ENCODE measurements around the gene TCF7L1.
A peak's percentile ranks its signal among the peaks of the same experiment; 100 is the strongest.

Gene TCF7L1

GRCh38 chr2:85215448-85216401, 82.5 kb downstream of the TCF7L1 start:
- H3K27ac ChIP-seq (ENCODE audit: insufficient read depth, low read depth, low read length, poor library complexity, severe bottlenecking) = peak overlapping the region; percentile 92
- H3K9me3 ChIP-seq (ENCODE audit: control insufficient read depth, low read length) = no peaks in the 10 kb centered on the region
- no peak overlapping the region for H3K4me3 ChIP-seq (ENCODE audit: insufficient read depth, low read depth, low read length)
- H3K27me3 ChIP-seq (ENCODE audit: control insufficient read depth, insufficient read depth, low read length, poor library complexity, severe bottlenecking) = no peaks in the 10 kb centered on the region
- H3K4me1 ChIP-seq (ENCODE audit: control insufficient read depth, insufficient read depth, low read length) = peaks cover 34% of the 10 kb centered on the region
- H3K36me3 ChIP-seq (ENCODE audit: control insufficient read depth, insufficient read depth, low read length) = no peaks in the 10 kb centered on the region
- WGBS, 2 experiments = 42 to 45% methylated on average over 16 to 18 of the region's 18 CpGs

GRCh38 chr2:85216927-85217326, 83.7 kb downstream of the TCF7L1 start:
- Histone ChIP-seq H3K4me3 (ENCODE audit: insufficient read depth, low read depth, low read length) (no peak overlapping the region), H3K9me3 (ENCODE audit: control insufficient read depth, low read length) (no peaks in the 10 kb centered on the region), H3K27ac (ENCODE audit: insufficient read depth, low read depth, low read length, poor library complexity, severe bottlenecking) (no peak overlapping the region), H3K4me1 (ENCODE audit: control insufficient read depth, insufficient read depth, low read length) (peaks cover 31% of the 10 kb centered on the region), H3K36me3 (ENCODE audit: control insufficient read depth, insufficient read depth, low read length) (no peaks in the 10 kb centered on the region), H3K27me3 (ENCODE audit: control insufficient read depth, insufficient read depth, low read length, poor library complexity, severe bottlenecking) (no peaks in the 10 kb centered on the region)
- WGBS, 2 experiments = 85 to 92% methylated on average over 4 of the region's 4 CpGs

GRCh38 chr2:85221067-85221691, 88.0 kb downstream of the TCF7L1 start:
- H3K27me3 ChIP-seq (ENCODE audit: control insufficient read depth, insufficient read depth, low read length, poor library complexity, severe bottlenecking) = no peaks in the 10 kb centered on the region
- H3K27ac ChIP-seq (ENCODE audit: insufficient read depth, low read depth, low read length, poor library complexity, severe bottlenecking) = no peak overlapping the region
- 90 to 93% methylated on average over 6 to 8 of the region's 8 CpGs for WGBS, 2 experiments
- H3K36me3 ChIP-seq (ENCODE audit: control insufficient read depth, insufficient read depth, low read length) = no peaks in the 10 kb centered on the region
- H3K9me3 ChIP-seq (ENCODE audit: control insufficient read depth, low read length) = no peaks in the 10 kb centered on the region
- no peak overlapping the region for H3K4me3 ChIP-seq (ENCODE audit: insufficient read depth, low read depth, low read length)
- H3K4me1 ChIP-seq (ENCODE audit: control insufficient read depth, insufficient read depth, low read length) = peaks cover 8% of the 10 kb centered on the region

- Histone ChIP-seq H3K36me3 (ENCODE audit: control insufficient read depth, insufficient read depth, low read length) (no peaks in the 10 kb centered on the region), H3K9me3 (ENCODE audit: control insufficient read depth, low read length) (no peaks in the 10 kb centered on the region), H3K4me3 (ENCODE audit: insufficient read depth, low read depth, low read length) (no peak overlapping the region), H3K27me3 (ENCODE audit: control insufficient read depth, insufficient read depth, low read length, poor library complexity, severe bottlenecking) (no peaks in the 10 kb centered on the region), H3K27ac (ENCODE audit: insufficient read depth, low read depth, low read length, poor library complexity, severe bottlenecking) (no peak overlapping the region), H3K4me1 (ENCODE audit: control insufficient read depth, insufficient read depth, low read length) (no peaks in the 10 kb centered on the region)
- 91 to 94% methylated on average over 3 of the region's 3 CpGs for WGBS, 2 experiments
Observed at GRCh38 chr2:85222792-85223191, 89.6 kb downstream of the TCF7L1 start.

GRCh38 chr2:85226783-85227182, 93.6 kb downstream of the TCF7L1 start:
- Histone ChIP-seq H3K27me3 (ENCODE audit: control insufficient read depth, insufficient read depth, low read length, poor library complexity, severe bottlenecking) (no peaks in the 10 kb centered on the region), H3K9me3 (ENCODE audit: control insufficient read depth, low read length) (no peaks in the 10 kb centered on the region), H3K4me1 (ENCODE audit: control insufficient read depth, insufficient read depth, low read length) (peaks cover 12% of the 10 kb centered on the region), H3K4me3 (ENCODE audit: insufficient read depth, low read depth, low read length) (no peak overlapping the region), H3K36me3 (ENCODE audit: control insufficient read depth, insufficient read depth, low read length) (no peaks in the 10 kb centered on the region), H3K27ac (ENCODE audit: insufficient read depth, low read depth, low read length, poor library complexity, severe bottlenecking) (no peak overlapping the region)
- 90 to 92% methylated on average over 8 of the region's 8 CpGs for WGBS, 2 experiments

- no peaks in the 10 kb centered on the region for H3K27me3 ChIP-seq (ENCODE audit: control insufficient read depth, insufficient read depth, low read length, poor library complexity, severe bottlenecking)
- H3K9me3 ChIP-seq (ENCODE audit: control insufficient read depth, low read length) = no peaks in the 10 kb centered on the region
- no peak overlapping the region for H3K4me3 ChIP-seq (ENCODE audit: insufficient read depth, low read depth, low read length)
- no peaks in the 10 kb centered on the region for H3K36me3 ChIP-seq (ENCODE audit: control insufficient read depth, insufficient read depth, low read length)
- WGBS, 2 experiments = 80 to 81% methylated on average over 10 of the region's 10 CpGs
- H3K27ac ChIP-seq (ENCODE audit: insufficient read depth, low read depth, low read length, poor library complexity, severe bottlenecking) = no peak overlapping the region
- H3K4me1 ChIP-seq (ENCODE audit: control insufficient read depth, insufficient read depth, low read length) = peaks cover 43% of the 10 kb centered on the region
Observed at GRCh38 chr2:85230679-85231467, 97.7 kb downstream of the TCF7L1 start.

GRCh38 chr2:85231468-85231805, 98.2 kb downstream of the TCF7L1 start:
- H3K4me1 ChIP-seq (ENCODE audit: control insufficient read depth, insufficient read depth, low read length) = peaks cover 49% of the 10 kb centered on the region
- H3K4me3 ChIP-seq (ENCODE audit: insufficient read depth, low read depth, low read length) = no peak overlapping the region
- no peaks in the 10 kb centered on the region for H3K27me3 ChIP-seq (ENCODE audit: control insufficient read depth, insufficient read depth, low read length, poor library complexity, severe bottlenecking)
- 71 to 74% methylated on average over 6 of the region's 6 CpGs for WGBS, 2 experiments
- H3K9me3 ChIP-seq (ENCODE audit: control insufficient read depth, low read length) = no peaks in the 10 kb centered on the region
- H3K27ac ChIP-seq (ENCODE audit: insufficient read depth, low read depth, low read length, poor library complexity, severe bottlenecking) = no peak overlapping the region
- H3K36me3 ChIP-seq (ENCODE audit: control insufficient read depth, insufficient read depth, low read length) = no peaks in the 10 kb centered on the region

GRCh38 chr2:85231952-85232351, 98.8 kb downstream of the TCF7L1 start:
- WGBS, 2 experiments = 15 to 17% methylated on average over 10 of the region's 10 CpGs
- Histone ChIP-seq H3K36me3 (ENCODE audit: control insufficient read depth, insufficient read depth, low read length) (no peaks in the 10 kb centered on the region), H3K27me3 (ENCODE audit: control insufficient read depth, insufficient read depth, low read length, poor library complexity, severe bottlenecking) (no peaks in the 10 kb centered on the region), H3K4me3 (ENCODE audit: insufficient read depth, low read depth, low read length) (no peak overlapping the region), H3K4me1 (ENCODE audit: control insufficient read depth, insufficient read depth, low read length) (peaks cover 54% of the 10 kb centered on the region), H3K27ac (ENCODE audit: insufficient read depth, low read depth, low read length, poor library complexity, severe bottlenecking) (no peak overlapping the region), H3K9me3 (ENCODE audit: control insufficient read depth, low read length) (no peaks in the 10 kb centered on the region)

- no peaks in the 10 kb centered on the region for H3K27me3 ChIP-seq (ENCODE audit: control insufficient read depth, insufficient read depth, low read length, poor library complexity, severe bottlenecking)
- no peaks in the 10 kb centered on the region for H3K36me3 ChIP-seq (ENCODE audit: control insufficient read depth, insufficient read depth, low read length)
- H3K4me3 ChIP-seq (ENCODE audit: insufficient read depth, low read depth, low read length) = no peak overlapping the region
- peak overlapping the region; percentile 87 for H3K27ac ChIP-seq (ENCODE audit: insufficient read depth, low read depth, low read length, poor library complexity, severe bottlenecking)
- peaks cover 74% of the 10 kb centered on the region for H3K4me1 ChIP-seq (ENCODE audit: control insufficient read depth, insufficient read depth, low read length)
- 35 to 39% methylated on average over 2 of the region's 2 CpGs for WGBS, 2 experiments
- H3K9me3 ChIP-seq (ENCODE audit: control insufficient read depth, low read length) = no peaks in the 10 kb centered on the region
Observed at GRCh38 chr2:85234868-85235267, 101.7 kb downstream of the TCF7L1 start.

- H3K4me1 ChIP-seq (ENCODE audit: control insufficient read depth, insufficient read depth, low read length) = peaks cover 74% of the 10 kb centered on the region
- no peaks in the 10 kb centered on the region for H3K27me3 ChIP-seq (ENCODE audit: control insufficient read depth, insufficient read depth, low read length, poor library complexity, severe bottlenecking)
- peak overlapping the region; percentile 87 for H3K27ac ChIP-seq (ENCODE audit: insufficient read depth, low read depth, low read length, poor library complexity, severe bottlenecking)
- H3K4me3 ChIP-seq (ENCODE audit: insufficient read depth, low read depth, low read length) = no peak overlapping the region
- WGBS, 2 experiments = 75 to 77% methylated on average over 5 of the region's 5 CpGs
- H3K36me3 ChIP-seq (ENCODE audit: control insufficient read depth, insufficient read depth, low read length) = no peaks in the 10 kb centered on the region
- H3K9me3 ChIP-seq (ENCODE audit: control insufficient read depth, low read length) = no peaks in the 10 kb centered on the region
Observed at GRCh38 chr2:85235281-85235680, 102.1 kb downstream of the TCF7L1 start.

Measured in ectodermal cell (in vitro differentiated cells).